GM18858 (cell line): ENCODE results near the gene RAVER2.
"Not testable (repeated sequence)": the region's sequence is repeated elsewhere in the genome, so short reads cannot be mapped to it uniquely, and the experiment has no call there.

ENCODE experiments used
- ATAC-seq: cut with Tn5 transposase; IDR thresholded peaks from one replicate; pipeline ENCODE4 v1.9.1; 2021; ENCODE audit not compliant: unreplicated experiment

The RAVER2 gene

DNA sequence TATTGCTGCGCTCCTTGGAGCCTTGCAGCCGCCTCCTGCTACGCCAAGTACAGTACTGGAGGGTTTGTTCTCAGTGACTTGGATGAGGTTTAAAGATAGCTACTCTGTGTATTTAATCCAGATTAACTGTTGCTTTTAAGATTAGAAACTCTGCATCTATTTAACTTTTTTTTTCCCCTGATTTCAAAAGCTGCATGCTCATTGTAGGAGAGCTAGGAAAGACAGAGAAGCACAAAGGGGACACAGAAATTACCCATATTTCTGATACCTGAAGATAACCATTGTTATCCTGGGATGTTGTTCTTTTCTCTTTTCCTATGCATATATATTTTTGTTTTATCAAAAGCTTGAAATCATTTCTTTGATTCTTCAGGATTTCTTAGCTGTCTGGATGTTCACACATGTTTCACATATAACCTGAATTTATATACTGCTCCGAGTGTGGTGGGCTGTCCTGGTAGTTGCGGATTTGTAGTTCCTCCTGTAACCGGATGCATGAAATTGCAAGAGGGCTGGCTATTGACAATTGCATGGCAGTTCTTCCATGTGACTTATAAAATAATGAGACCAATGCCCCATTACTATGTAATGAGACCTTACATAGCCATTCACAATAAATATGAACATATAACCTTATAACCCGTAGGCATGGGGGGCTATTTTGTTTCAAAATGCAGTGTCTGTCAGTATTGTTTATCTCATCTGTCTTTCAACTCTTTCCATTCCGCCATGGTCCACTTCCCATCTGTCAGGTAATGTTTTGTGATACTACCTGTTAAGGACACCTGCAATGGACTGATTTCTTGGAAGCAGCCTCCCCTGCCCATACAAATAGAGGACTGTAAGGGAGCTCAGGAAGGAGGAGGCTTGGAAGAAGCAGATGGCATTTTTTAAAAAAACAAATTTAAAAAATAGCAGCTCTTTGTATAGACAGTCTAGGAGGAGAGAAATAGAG is 1.4 kb downstream of the RAVER2 start:
- ATAC-seq = no peak

DNA sequence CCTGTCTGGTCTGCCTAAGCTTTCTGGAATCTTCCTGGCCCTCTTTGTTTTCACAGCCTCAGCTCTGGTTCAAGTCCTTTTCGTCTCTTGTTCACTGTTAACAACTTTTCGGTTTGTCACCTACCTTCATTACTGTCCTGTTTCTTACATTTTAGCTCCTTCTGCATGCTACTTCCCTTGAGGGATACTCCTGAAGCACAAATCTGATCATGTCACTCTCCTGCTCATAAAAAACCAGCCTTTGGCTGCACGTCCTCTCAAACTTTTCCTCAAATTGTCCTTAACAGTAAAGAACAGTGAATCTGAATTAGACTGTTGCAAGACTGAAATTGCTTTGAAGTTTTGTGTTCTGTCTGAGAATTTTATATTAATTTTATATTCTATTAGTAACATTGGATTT is 3.3 kb downstream of the RAVER2 start:
- no peak for ATAC-seq

DNA sequence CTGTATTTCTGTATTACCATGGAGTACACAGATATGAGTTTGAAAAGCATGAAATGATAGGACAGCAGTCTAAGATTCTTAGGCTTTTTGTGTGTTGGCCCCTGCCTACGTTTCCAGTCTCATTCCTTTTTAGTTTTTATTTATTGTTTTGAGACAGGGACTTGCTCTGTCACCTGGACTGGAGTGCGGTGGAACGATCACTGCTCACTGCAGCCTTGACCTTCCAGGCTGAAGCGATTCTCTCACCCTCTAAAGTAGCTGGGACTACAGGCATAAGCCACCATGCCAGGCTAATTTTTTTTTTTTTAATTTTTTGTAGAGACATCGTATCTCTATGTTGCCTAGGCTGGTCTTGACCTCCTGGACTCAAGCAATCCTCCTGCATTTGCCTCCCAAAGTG is 3.8 kb downstream of the RAVER2 start:
- no peak for ATAC-seq

DNA sequence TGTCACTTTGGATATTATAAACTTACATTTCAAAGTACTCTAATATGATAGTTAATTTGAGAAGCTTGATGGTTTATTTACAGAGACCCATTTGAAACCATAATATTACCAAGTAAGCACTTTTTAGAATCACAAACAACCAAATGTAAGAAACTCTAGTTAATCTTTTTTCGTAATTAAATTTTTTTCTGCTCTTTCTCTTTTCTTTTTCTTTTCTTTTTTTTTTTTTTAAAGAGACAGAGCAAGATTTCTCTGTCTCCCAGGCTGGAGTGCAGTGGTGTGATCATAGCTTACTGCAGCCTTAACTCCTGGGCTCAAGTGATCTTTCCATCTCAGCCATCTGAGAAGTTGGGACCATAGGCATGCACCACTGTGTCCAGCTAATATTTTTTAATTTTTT is 5.2 kb downstream of the RAVER2 start:
- ATAC-seq = no peak

DNA sequence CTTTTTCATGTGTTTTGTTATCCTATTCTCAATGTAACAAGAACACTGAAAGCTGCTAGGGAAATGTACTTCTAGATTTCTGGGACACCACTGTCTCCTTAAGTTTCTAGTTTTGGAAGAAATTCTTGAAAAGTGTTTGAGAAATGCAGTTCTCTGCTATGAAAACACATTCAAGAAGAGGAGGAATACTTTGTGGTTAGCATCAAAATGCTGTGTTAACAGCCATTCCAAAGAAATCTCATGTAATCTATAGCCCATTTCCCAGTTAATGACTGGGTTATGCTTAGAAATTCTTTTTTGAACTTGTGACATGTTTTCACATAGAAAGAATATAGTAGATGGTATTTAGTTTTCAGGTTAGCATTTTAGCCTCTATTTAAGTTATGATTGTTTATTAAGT is 6.0 kb downstream of the RAVER2 start:
- ATAC-seq = no peak

DNA sequence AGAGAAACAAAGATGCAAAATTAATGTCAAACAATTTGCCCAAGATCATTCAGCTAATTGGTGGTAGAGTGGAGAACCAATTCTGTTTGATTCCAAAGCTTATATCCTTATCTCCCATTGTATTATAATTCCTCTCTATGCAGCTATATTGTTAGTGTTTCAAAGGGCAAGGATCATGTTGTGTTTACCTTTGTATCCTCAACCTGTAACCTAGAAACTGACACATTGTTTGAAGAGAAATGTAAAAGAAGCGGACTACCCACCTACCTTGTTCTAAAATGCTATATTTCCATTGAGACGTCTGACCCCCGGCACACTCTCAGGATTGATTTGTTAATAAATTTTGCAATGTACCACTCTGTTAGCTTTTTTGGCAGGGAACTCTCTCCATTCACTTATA is 9.3 kb downstream of the RAVER2 start:
- no peak for ATAC-seq

DNA sequence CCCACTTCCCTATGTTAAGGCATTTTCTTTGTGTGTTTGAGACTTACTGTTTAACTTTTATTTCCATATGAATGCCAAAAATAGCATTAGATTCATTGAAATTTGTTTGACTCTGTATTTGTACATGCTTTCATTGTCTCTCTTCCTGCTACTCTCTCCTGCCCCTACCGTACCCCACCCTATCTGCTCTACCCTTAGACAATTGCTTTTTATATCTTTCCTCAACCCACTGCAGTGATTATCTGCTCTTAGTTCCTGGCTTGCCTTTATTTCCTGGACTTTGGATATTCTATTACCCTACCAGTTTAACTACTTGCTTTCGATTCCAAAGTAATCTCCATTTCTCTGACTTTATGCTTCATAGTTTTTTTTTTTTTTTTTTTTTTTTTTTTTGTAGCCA is 10.5 kb downstream of the RAVER2 start:
- ATAC-seq = no peak

DNA sequence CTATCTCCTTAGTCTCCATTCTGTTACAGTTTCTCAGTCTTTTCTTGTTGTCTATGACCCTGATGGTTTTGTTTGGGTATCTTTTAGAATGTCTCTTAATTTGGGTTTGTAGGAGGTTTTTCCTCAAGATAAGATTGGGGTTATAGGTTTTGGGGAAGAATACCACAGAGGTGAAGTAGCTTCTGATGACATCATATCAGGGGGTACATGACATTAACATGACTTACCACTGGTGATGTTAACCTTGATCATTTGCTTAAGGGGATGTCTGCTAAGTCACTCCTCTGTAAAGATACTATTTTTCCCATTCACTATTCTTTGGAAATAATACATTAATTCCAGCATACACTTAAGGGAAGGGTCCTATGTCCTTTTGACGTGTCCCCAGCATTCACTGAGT is 11.9 kb downstream of the RAVER2 start:
- ATAC-seq = no peak

DNA sequence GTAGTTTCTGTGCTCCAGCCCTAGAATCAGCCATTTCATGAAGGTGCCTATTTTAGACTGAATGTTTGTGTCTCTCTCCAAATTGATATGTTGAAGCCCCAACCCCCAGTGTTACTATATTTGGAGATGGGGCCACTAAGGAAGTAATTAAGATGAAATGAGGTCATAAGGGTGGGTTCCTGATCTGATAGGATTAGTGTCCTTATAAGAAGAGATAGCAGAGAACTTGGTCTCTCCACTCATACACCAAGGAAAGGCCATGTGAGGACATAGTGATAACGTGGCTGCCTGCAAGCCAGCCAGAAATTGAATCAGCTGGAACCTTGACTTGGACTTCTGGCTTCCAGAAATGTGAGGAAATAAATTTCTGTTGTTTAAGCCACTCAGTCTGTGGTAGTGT is 12.3 kb downstream of the RAVER2 start:
- ATAC-seq = no peak

DNA sequence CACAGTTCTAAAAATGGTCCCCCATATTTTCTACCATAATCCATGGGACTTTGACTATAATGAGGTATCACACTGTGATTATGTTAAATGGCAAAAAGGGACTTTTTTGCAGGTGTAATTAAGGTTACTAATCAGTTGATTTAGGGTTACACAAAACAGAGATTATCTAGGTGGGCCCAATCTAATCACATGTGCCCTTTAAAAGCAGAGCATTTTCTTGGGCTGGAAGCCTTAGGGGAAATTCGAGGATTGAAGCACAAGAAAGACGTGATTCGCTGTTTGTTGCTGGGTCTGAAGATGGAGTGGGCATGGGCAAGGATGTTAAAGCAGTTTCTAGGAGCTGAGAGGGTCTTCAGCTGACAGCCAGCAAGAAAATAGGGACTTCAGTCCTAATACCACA is 13.4 kb downstream of the RAVER2 start:
- no peak for ATAC-seq

DNA sequence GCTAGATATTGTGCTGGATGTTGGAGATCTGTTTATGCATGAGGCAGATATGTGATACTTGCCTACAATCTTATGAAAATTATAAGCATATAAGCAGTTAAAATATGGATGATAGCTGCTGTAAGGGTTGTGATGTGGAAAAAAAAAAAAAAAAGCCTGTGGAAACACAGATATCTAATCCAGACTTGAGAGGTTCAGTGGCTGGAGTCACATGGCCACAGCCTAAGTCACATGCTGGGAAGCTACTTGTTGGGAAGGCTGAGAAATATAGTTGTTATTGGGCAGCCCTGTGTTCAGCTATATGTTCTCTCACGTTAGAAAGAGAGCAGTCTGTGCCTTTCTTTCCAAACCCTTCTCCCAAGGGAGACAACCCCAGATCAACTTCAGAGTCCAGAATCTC is 15.1 kb downstream of the RAVER2 start:
- ATAC-seq = no peak

DNA sequence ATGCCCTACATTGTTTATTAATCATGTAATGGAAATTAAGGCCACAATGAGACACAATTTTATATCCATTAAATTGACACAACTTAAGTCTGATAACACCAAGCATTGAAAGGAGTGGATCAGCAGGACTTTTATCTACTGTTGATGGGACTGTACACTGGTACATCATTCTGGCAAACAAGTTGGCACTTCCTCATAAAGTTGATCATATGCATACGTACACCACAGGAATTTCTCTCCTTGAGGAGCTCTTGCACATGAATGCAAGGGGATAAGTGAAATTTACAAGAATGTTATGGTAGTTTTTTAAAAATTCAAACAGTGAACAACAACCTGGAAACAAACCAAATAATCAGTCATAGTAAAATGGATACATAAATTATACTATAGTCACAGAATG is 20.1 kb downstream of the RAVER2 start:
- no peak for ATAC-seq

DNA sequence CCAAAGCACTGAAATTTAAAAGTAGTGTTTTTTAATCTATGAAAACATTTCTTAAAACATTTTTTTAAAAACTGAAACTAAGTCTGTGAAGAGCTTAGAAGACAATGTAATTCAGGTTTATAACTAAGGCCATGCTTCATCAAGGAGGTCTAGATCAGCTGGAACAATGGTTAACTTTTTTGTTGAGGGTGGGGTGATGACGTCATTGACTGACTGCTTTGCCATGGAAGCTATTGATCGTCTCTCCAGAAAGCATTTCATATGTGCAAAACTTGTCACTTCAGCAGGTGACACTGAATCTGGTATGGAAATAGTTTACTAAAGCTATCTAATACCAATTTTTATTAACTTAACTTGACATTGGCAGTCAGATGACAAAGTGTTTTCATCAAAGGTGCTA is 21.0 kb downstream of the RAVER2 start:
- ATAC-seq = no peak

DNA sequence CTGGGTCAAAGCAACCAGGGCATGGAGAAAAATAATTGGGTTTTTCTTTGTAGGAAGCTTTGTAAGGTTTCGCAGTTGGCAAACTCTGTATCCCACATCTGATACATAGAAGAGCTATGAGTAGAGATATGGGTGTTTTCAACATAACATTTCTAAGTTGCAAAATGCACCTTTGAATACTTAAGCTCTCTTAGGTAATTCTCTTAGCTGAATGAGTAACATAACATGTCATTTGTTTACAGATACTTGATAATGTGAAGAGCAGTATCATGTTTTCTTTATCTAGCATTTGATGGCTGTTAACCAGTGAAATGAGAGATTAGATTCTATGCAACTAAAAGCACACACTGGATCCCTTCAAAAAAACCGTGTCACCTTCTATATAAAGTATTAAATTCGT is 21.6 kb downstream of the RAVER2 start:
- ATAC-seq = no peak

DNA sequence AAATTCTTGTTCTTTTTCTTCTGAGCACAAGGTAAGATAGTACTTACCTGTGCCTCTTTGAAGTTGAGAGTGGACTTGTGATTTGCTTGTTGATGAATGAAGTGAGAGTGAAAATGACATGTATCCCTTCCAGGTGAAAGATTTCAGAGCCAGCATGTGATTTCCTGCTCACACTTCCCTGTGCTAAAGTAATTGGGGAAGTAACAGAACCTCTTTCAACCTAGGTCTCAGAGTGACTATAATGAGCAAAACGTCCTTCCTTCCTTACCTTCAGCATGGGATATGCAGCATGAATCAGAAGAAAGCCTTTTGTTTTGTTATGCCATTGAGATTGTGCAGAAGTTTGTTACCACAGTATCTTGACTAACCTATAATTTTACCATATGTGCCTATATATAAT is 24.6 kb downstream of the RAVER2 start:
- no peak for ATAC-seq

DNA sequence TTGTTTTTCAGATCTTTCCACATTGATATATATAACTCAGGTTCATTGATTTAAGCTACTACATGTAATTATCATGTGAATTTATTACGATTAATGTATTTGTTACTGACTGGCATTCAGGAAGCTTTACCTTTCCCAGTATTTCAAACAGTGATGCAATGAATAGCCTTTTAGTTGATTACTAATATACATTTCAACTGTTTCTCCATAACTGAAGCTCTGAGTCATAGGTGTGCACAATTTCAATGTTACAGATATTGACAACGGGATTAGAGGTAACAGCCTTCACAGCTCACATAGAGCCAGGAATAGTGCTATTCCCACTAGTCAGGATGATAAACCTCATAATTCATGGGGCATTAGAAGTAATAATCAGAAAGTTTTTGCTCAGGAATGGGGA is 25.1 kb downstream of the RAVER2 start:
- no peak for ATAC-seq

DNA sequence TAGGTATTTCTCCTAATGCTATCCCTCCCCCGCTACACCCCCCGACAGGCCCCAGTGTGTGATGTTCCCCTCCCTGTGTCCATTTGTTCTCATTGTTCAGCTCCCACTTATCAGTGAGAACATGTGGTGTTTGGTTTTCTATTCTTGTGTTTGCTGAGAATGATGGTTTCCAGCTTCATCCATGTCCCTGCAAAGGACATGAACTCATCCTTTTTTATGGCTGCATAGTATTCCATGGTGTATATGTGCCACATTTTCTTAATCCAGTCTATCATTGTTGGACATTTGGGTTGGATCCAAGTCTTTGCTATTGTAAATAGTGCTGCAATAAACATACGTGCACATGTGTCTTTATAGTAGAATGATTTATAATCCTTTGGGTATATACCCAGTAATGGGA is 28.4 kb downstream of the RAVER2 start:
- ATAC-seq = not testable (repeated sequence)

DNA sequence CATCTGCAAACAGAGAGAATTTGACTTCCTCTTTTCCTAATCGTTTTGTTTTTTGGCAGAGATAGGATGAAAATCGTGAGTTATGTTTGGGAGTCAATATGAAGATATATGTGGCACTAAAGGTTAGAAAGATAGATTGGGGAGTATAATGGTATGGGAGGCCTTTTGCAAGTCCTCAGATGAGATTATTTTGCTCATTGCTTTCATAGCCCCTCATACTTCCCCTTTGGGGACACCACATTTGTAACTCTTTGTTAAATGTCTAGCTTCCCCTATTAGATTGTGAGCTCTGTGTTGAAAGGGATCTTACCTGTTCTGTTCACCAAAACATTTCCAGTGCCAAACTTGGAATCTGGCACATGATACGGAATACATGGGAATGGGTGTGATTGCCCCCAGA is 30.2 kb downstream of the RAVER2 start:
- no peak for ATAC-seq

DNA sequence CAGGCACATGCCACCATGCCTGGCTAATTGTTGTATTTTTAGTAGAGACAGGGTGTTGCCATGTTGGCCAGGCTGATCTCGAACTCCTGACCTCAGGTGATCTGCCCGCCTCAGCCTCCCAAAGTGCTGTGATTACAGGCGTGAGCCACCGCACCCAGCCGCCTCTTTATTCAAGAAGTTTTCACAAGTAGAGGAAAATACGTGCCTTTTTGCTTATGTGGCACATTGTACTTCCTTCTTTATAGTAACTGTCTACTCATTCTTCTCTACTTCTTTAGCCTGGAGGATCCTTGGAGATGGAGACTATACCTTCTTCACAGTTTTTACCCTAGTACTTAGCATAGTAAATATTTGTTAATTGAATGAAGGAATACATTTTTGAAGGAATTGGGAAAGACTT is 37.2 kb downstream of the RAVER2 start:
- ATAC-seq = not testable (repeated sequence)

DNA sequence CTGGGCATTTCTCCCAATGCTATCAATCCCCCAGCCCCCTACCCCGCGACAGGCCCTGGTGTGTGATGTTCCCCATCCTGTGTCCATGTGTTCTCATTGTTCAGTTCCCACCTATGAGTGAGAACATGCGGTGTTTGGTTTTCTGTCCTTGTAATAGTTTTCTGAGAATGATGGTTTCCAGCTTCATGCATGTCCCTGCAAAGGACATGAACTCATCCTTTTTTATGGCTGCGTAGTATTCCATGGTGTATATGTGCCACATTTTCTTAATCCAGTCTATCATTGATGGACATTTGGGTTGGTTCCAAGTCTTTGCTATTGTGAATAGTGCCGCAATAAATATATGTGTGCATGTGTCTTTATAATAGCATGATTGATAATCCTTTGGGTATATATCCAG is 38.0 kb downstream of the RAVER2 start:
- ATAC-seq = not testable (repeated sequence)

DNA sequence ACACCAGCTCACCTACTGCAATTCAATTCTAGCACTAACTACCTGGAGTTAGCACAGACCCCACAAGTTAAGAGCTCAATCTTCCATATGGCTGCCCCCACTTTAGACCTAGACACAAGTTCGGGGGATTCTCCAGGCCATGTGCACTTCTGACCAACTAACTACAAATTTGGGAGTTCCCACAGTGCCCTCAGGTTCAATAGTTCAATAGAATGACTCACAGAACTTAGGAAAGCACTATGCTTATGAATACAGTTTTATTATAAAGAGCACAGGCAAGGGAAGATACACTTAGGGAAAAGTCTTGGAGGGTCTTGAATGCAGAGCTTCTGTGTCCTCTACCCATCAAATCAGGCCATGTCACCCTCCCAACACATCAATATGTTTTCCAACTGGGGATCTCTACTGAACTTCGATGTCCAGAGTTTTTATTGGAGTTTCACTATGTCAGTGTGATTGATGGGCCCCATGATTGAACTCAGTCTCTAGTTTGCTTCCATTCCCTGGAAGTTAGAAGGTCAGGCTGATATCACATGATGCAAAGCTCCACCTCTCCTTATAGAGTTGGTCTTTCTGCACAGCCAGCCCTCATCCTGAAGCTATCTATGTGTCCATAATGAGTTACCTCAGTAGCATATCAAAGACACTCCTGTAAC is 46.1 kb downstream of the RAVER2 start:
- ATAC-seq = no peak

DNA sequence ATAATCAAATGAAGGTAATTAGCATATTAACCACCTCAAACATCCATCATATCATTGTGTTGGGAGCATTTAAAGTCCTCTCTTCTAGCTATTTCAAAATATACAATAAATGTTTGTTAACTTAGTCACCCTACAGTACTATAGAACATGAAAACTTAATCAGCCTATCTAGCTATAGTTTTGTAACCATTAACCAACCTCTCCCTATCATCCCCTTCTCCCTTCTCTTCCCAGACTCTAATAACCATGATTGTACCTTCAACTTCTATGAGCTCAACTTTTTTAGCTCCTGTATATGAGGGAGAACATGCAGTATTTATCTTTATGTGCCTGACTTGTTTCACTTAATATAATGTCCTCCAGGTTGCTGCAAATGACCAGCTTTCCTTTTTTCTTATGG is 54.0 kb downstream of the RAVER2 start:
- no peak for ATAC-seq
